ENCODE results near the gene KIT.
"Not testable (repeated sequence)": the region's sequence is repeated elsewhere in the genome, so short reads cannot be mapped to it uniquely, and the experiment has no call there.

Gene KIT

DNA sequence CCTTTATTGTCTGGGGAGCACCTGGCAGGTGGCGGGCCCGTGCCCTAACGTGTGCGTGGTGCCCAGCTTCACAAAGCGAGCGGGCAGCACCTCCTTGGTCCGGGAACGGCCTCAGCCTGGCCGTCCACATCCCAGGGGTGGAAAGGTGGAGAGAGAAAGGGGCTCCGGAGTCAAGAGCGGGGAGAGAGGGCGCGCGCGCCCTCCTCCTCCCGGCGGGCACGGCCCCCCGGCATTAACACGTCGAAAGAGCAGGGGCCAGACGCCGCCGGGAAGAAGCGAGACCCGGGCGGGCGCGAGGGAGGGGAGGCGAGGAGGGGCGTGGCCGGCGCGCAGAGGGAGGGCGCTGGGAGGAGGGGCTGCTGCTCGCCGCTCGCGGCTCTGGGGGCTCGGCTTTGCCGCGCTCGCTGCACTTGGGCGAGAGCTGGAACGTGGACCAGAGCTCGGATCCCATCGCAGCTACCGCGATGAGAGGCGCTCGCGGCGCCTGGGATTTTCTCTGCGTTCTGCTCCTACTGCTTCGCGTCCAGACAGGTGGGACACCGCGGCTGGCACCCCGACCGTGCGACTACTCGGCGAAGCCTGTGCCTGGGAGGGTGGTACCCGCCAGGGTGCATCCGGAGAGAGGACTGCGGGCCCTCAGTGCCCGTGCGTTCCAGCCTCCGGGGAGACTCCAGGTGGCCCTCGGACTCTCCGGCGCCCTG lies at the start of gene KIT:
Gene KIT (plus strand): TSS at position 407 of the 701 bp plus-strand sequence. CDS start 58 bp downstream, at position 465.
- DNase-seq, result peak; percentile 90

DNA sequence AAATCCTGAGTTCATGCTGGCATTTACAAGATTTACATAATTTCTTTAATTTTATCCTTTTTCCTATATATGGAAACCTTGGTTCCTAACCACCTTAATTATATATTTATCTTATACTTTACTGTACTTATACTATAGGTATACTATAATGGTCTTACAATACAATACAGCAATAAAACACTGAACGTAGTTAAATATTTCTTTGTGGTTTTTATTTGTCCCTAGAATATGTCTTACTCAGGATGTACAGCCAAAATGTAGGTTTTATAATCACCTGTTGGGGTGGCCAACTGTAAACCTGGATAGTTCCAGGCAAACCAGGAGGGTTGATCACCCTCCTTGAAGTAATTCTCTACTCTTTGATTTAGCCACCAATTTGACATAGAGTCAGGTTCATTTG lies 48.4 kb upstream of the KIT start:
- no peak for DNase-seq

DNA sequence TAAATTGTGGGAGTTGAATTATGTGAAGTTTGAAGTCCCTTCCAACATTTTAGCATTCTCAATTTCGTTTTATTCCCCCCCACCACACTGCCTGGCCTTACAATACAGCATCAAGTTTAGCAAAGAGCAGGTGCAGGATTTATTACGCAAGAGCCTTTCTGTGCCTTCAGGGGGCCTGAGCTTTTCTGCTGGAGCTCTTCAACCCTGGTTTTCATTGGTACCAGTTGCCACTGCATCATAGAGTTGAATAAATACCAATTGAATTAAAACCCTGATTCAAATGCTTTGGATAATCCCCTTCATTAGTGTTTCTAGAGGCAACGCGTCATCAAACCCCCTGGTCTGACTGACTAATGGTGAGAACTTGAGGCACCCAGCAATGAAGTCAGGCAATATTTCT lies 43.6 kb upstream of the KIT start:
- no peak for DNase-seq

DNA sequence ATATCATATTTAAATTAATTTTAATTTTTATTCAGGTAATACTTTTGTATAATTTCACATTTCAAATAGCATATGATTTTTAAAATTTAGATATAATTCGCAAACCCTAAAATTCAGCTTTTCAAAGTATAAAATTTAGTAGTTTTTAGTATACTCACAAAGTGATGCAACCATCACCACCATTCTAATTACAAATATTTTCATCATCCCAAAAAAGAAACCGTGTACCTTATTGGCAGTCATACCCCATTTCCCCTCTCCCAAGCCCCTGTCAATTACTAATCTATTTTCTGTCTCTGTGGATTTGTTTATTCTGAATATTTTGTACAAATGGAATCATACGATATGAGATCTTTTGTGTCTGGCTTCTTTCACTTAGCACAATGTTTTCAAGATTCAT lies 37.0 kb upstream of the KIT start:
- DNase-seq, result no peak

DNA sequence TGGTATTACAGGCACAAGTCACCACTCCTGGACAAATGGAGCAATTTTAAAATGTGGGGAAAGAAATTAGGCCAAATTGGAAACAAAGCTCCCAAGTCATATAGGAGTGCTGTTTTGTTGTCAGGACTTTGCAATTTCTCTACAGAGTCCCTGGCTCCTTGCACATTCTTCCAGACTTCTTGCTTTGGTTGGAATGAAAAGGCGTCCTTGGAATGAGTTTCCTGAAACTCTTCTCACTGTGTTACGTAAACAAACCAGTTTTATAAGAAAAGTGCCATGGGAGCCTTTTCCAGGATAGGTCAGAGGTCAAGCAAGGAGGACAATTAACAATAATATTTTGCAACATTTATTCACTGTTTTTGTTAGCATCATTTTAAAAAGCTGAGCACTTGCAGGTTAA lies 32.4 kb upstream of the KIT start:
- DNase-seq, result no peak

DNA sequence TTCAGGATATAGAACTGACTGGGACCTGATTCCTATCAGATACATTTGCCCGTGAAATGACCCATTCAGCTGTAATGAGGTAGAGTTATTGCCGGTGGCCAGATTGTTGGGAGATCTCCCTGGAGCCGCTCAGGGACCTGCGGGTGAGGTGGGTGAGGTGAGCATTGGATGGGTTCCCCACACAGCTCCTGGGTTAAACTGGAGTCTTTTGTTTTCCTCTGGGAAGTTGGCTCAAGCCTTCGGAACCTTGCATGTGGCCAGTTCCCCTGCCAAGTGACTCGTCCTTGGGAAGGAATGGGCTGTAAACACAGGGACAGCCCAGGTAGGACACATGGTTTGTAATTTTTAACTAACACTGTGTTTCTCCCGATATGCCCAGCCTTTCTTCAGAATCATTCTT lies 31.6 kb upstream of the KIT start:
- DNase-seq, result no peak

DNA sequence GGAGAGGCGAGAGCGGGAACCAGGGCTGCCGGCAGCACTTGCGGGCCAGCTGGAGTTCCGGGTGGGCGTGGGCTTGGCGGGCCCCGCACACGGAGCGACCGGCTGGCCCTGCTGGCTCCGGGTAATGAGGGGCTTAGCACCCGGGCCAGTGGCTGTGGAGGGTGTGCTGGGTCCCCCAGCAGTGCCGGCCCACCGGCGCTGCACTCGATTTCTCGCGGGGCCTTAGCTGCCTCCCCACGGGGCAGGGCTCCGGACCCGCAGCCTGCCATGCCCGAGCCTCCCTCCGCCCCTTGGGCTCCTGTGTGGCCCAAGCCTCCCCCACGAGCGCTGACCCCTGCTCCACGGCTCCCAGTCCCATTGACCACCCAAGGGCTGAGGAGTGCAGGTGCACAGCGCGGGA lies 25.2 kb upstream of the KIT start:
- DNase-seq, result no peak

DNA sequence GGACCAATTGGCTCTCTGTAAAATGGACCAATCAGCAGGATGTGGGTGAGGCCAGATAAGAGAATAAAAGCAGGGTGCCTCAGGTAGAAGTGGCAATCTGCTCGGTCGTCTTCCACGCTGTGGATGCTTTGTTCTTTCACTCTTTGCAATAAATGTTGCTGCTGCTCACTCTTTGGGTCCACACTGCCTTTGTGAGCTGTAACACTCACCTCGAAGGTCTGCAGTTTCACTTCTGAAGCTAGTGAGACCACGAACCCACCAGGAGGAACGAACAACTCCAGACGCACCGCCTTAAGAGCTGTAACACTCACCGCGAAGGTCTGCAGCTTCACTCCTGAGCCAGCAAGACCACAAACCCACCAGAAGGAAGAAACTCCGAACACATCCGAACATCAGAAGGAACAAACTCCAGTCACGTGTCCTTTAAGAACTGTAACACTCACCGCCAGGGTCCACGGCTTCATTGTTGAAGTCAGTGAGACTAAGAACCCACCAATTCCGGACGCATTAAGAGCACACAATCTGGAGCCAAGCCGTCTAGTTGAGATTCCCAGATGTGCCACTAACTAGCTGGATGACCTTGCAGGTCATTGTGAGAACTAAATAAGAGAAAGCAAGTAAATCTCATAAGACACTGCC lies 24.5 kb upstream of the KIT start:
- not testable (repeated sequence) for DNase-seq

DNA sequence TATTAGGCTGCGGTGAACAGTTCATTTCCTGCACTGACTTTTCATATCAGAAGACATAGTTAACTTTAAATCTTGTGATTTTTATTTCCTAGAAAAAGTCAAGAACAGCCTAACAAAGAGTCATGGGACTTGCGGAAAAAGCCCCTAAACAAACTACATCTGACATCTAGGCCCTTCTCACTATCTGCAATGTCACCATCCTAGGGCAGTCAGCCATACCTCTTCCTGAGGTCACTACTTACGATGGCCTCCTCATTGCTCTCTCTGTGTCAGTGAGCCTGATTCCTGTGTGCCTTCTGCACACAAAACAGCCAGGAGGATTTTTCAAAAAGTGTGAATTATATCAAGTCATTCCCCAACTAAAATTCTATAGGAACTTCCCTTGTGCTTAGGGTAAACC lies 22.4 kb upstream of the KIT start:
- DNase-seq, result no peak

DNA sequence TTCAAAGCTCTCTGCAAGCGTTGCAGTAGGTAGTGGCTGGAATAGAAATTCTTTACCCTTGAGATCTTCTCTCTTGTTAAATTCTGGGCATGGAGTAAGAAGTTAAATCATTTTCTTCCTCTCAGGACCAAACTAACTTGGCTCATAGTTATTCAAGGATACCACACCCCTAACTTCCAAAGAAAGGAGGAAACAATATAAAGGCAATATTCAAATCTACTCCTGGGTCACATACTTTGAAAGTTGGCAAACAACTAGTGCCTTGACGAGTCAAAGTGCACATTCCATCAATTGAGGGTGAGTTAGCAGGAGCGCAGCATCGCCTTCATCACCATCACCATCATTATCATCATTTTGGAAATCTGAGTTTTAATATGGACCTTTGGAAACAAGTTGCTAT lies 20.4 kb upstream of the KIT start:
- no peak for DNase-seq

DNA sequence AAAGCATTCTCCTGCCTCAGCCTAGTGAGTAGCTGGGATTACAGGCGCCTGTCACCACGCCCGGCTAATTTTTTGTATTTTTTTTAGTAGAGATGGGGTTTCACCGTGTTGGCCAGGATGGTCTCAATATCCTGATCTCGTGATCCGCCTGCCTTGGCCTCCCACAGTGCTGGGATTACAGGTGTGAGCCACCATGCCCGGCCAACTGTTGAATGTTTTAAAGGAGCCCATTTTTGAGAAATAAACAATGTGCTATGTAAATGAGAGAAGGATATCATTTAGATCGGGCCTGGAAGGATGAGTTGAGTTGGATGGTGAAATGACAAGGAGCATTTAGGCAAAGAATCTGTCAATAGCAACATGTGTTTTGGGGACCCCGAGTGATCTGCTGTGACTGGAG lies 16.7 kb upstream of the KIT start:
- DNase-seq, result not testable (repeated sequence)

DNA sequence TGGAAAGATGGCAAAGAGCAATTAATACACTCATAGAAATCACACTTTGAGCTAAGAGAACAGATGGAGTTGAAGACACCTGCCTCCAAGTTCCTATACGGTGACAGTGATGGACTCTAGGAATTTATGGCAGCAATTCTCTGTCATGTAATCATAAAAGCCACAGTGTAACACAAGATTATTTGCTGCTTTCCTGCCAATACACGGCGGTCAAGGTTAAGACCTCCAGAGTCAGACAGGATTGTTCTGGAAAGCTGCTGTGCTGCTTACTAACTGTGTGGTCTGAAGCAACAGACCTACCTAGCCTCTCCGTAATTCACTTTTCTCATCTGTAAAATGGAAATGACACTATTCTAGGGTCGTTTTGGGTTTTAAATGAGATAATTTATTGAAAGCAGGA lies 14.6 kb upstream of the KIT start:
- no peak for DNase-seq

DNA sequence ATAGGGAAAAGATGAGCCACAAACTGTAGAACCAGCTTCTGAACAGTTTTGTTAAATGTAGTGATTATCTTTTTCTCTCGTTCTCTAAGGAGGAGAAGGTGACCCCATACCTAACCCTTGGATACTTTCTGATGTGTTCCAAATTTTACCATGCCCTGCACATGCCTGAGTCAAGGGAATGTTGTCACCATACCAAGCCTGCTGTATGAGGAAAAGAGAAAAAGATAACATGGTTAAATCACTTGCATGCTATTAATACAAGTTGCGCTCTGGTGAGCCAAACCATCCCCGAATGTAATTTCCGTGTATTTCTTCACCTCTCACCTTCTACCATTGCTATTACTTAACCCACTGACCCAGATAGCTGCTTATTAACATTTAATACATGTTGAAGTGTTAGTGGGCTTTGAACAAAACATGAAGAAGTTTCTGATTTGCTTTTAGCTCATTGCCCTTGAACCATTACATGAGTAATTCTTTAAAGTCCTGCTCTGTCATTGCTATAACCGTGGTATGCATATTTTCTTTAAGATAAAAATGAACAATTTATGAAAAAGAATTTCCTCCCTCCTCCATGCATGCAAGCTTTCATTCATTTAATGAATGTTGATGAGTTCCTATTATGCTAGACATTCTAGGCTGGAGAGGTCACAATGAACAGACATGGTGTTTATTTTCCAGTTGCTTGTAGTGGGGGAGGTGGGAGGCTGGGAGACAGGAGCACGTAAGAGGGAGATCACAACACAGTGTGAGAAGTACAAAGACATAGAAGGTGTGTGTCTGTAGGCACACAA lies 13.6 kb upstream of the KIT start:
- DNase-seq, result no peak

DNA sequence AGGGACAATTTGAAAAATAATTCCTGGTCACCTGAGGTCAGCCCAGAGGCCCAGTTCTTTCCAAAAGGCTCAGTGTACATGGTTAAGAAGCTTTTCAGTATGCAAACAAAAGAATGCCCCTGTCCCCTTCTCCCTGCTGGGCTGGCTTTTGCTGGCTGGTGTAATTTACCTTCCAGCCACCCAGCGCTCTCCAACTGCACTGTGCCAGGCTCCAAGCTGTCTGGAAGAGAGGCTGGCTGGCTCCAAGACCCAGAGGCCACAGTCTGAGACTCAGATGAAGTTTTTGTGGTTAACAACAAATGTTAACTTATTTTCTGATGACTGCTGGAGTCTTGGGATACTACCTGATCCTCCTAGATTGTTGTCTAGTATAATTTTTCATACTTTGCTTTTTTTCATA lies 11.9 kb upstream of the KIT start:
- no peak for DNase-seq

DNA sequence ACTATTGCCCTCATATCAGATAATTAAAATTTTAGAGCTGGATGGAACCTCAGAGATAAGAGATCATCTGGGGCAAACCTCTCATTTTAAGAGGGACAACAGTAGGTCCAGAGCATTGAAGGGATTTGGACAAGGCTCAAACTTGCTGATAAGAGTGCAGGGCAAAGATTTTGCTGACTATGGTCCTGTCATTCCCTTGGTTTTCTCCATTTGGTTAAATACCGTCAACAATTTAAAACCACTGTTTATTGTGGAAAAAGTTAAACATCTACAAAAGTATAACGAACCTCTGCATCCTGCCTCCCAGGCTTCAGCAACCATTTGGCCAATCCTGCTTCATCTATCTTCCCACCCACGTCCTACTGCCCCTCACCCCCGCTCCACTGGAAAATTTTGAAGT lies 10.7 kb upstream of the KIT start:
- no peak for DNase-seq

DNA sequence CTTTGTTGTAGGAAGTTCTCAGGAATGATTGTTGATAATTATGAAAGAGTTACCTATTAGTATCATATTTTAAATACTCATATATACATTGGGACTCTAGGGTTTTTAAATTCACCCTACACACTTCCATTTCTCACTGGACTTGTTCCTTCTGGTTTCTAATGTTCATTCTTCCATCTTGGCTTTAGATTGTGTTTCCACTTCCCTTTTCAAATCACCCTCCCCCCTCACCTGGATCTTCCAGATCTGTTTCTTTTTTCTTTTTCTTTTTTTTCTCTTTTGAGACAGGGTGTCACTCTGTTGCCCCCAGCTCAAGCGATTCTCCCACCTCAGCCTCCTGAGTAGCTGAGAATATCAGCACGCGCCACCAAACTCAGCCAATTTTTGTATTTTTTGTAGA lies 6.7 kb upstream of the KIT start:
- DNase-seq, result no peak

DNA sequence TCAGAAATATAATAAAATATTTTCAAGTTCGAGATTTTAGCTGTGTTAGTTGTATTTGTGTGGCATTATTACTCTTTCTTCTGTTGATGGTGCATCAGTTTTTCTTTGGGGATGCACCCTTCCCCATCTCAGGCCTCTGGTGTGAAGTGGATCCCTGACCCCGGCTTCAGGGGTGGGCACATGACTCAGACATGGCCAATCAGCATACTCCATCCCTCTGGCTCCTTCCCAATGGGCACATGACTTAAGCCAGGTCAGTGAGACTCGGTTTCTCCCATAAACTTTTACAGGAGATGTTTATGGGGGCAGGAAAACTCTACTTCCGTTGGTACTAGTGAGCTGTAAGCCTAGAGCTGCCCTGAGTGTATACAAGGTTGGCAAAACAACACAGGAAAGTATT lies 3.0 kb upstream of the KIT start:
- no peak for DNase-seq

DNA sequence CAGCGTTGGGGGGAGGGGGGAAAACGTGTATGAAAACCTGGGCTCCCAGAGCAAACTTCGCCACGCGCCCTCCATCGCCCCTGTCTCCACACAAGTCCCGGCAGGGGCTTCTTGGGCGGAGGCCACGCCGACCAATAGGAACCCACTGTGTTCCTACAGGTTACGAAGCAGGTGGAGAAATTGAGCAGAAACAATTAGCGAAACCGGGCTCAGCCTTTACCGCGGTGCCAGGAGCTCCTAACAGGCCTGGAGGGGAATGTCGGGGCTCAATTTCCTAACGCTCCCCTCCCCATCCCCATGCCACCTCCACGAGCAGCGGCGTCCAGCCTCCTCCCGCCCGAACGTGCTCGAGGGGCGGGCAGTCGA lies 589 bp upstream of the KIT start:
- no peak for DNase-seq

DNA sequence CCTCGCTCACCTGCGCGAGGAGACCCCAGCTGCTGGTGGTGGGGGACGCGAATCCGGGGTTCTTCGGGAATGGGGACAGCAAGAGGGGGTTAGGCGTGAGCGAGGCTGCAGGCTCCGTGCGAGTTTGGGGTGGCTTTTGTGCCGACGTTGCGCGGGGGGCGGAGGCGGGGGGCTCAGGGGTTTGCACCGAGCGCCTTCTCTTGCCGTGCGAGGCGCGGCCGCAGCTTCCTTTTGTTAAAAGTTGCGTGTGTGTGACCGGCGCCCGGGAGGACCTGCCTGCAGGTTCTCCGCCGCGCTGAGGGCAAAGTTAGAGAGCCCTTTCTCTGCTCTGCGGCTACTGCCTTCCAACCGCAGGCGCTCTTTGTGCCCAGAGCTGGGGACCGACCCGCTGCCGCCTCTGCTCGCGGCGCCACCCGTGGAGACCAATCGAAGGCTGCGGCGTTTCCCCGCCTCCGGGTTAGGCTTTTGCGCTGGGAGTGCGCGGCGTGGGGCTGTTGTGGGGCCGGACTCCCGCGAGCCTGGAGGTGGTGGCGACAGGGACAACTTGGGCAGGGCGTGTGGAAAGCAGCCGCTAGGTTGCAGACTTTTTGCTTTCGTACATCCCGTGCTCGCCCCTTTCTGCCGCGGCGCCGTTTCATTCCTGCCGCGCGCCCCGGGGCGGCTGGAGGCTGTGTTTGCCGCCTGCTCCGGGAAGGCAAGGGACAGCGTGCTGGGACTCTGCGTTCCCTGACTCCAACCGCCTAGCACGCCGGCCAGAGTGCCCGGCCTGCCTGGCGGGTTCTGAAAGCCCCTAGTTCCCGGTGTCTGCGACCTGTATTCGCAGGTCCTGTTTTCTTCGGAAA lies 716 bp downstream of the KIT start:
- DNase-seq, result peak; percentile 83

DNA sequence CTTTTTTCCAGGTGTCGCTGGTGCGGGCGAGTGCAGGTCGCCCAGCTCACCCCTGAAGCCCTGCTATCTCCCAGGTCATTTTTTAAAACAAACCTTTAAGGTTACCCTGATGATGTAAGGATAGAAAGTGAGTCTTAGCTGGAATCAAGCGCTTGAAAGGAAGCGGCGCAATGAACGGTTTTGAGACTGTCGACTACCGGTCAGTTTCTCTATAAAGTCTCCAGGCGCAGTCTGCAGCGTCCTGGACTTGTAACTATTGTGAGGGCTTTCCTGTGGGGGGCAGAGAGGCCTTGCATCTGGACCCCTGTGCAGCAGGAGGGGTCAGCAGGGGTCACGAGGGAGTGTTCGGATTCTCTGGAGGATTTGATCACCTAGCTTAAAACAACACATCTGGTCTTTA lies 1.6 kb downstream of the KIT start:
- DNase-seq, result peak; percentile 62

DNA sequence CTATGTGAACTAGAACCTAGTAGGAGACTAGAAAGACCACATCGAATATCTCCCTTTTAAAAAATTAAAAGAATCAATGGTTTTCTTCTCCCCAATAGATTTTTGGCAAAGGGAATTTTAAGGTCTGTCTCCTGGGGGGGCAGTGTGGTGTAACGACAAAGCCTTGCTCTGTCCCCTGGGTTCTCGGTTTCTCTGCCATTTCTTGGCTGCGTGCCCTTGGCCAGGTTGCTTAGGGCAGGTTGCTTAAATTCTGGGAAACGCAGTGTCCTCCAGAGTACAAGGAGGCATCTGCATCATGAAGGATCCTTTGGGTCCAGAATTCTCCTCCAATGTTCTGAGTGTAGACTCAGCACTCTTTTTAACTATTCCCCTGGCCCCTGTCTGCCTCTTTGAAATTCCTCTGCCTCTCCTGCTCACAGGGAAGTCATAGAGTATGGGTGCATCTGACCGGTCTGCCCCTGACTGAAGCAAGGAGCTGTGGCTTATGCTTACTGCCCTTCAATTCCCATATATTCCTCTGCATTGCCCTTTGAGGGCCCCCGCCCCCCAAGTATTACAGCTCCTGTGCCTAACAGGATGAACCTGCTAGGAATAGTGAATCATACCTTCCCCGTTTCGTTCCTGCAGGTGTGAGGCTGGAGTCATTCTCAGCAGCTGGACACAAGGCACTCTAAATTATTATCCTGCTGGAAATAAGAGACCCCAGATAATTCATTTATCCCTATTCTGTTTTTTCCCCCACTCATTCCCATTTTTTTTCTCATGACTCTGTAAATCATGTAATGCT lies 2.2 kb downstream of the KIT start:
- peak; percentile 74 for DNase-seq

DNA sequence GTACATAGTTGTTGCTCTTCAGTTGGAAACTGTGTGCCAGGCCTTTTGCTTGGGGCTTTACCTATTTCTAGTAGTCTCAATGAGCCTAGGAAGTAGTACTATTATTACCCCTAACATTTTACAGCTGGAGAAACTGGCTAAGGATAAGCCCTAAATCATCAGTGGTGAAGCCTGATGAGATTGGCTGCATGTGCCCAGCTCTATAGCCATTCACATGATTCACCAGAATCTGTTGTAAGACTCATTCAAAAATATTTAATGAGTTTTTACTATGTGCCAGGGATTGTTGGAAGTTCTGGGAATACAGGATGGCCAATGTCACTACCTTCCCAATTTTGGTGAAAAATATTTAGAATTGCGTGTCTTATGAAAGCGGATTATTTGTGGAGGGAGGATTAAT lies 2.8 kb downstream of the KIT start:
- DNase-seq, result peak; percentile 38

DNA sequence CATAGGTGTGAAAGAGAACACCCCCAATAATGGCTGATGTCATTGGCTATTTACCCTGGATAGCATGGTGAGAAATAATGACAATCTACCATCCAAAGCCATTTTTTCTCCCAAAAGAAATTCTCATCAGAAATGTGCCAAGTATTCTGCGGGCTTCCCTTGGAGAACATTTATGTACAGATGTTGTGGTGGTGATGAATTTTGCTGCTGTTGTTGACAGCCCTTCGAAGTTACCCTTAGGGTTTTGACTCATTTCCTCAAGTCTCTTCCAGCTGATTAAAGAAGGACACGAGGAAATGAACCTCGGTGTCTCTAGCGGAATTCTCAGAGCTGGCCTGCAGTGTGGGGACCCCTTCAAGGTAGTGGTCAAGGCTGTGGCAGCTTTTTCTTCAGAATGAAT lies 3.4 kb downstream of the KIT start:
- no peak for DNase-seq
